ENCODE results near the gene REXO2.

DNA sequence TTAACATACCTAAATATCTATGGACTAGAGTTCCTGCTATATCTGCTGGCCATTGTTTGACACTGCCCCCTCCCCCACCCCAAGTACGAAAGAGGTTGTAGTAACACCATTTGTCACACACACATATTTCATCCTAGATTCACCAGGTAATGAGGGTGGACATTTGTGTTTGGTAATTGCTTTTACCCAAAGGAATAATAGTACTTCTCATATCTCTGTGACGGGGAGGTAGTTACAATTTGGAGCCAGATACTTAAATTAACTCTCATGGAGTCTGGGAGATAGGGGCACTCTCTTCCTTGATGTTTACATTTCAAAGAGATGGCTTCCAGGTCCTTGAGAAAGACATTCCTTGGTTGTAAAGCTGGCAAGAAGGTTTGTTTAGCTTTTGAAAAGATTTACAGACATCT, 38.7 kb downstream of the REXO2 start:
- TF ChIP-seq FOXP2 (optimal IDR thresholded peaks at IDR 0.05; ENCODE audit: control extremely low read depth, extremely low read length, insufficient read depth), result no peak
- TF ChIP-seq POLR2AphosphoS5 (IDR thresholded peaks at IDR 0.05; ENCODE audit: borderline replicate concordance, low read depth, low read length), result no peak

Measured in SK-N-MC (cell line).